Osteoblast (primary cell): ENCODE data around the gene SLC2A13. TPM values are rescaled to one million over a fixed set of nuclear protein-coding genes. Genes with fewer than 3 reads are reported as not detected.
"Not testable (repeated sequence)": the region's sequence is repeated elsewhere in the genome, so short reads cannot be mapped to it uniquely, and the experiment has no call there.

Experiments used
- DNase-seq: peaks from one replicate; pipeline ENCODE4 v3.0.0; 2011; ENCODE audit warnings: low spot score, mixed read lengths; ENCODE audit not compliant: insufficient read length; ENCODE audit errors: missing footprints
- H2AFZ ChIP-seq: 2 replicates; pipeline ENCODE4 v1.6.0; 2011; ENCODE audit warnings: mild to moderate bottlenecking, low read length
- H3K27ac ChIP-seq: 2 replicates; pipeline ENCODE4 v1.5.1; 2011; ENCODE audit warnings: mild to moderate bottlenecking, low read depth, low read length, moderate library complexity
- H3K27me3 ChIP-seq: 2 replicates; pipeline ENCODE4 v1.6.0; 2012; ENCODE audit warnings: mild to moderate bottlenecking, control low read depth, inconsistent platforms, low read length, moderate library complexity; ENCODE audit not compliant: insufficient read depth
- H3K36me3 ChIP-seq: 2 replicates; pipeline ENCODE4 v1.5.1; 2011; ENCODE audit warnings: mild to moderate bottlenecking, low read length, control low read depth, moderate library complexity; ENCODE audit not compliant: insufficient read depth
- H3K4me1 ChIP-seq: 2 replicates; pipeline ENCODE4 v1.5.1; 2011; ENCODE audit warnings: mild to moderate bottlenecking, low read length, control low read depth, moderate library complexity; ENCODE audit not compliant: insufficient read depth
- H3K4me2 ChIP-seq: 2 replicates; pipeline ENCODE4 v1.6.0; 2011; ENCODE audit warnings: mild to moderate bottlenecking, low read length; ENCODE audit not compliant: insufficient read depth
- H3K4me3 ChIP-seq: fragments of 200-600 bp; sonication (generic); 3 replicates; pipeline ENCODE4 v1.5.1; 2012; ENCODE audit warnings: mild to moderate bottlenecking, low read length, inconsistent platforms; ENCODE audit not compliant: insufficient read depth
- H3K79me2 ChIP-seq: 2 replicates; pipeline ENCODE4 v1.6.0; 2012; ENCODE audit warnings: mild to moderate bottlenecking, low read length, control low read depth, inconsistent platforms; ENCODE audit not compliant: insufficient read depth
- H3K9me3 ChIP-seq: 2 replicates; pipeline ENCODE4 v1.5.1; 2011; ENCODE audit warnings: low read depth, low read length, control low read depth
- H4K20me1 ChIP-seq: 2 replicates; pipeline ENCODE4 v1.6.0; 2012; ENCODE audit warnings: mild to moderate bottlenecking, low read length, control low read depth; ENCODE audit not compliant: insufficient read depth
- CTCF ChIP-seq: IDR thresholded peaks from 2 replicates; pipeline ENCODE4 v1.5.1; 2011; ENCODE audit warnings: mild to moderate bottlenecking, low read depth, low read length, moderate library complexity; ENCODE audit errors: extremely low read depth
- total RNA-seq: library from RNA; depleted of rRNA; stranded (reverse); fragments of >200 nt; gene quantifications from 2 replicates; pipeline ENCODE4 v1.2.3, GENCODE V29; 2012

The SLC2A13 gene
- total RNA-seq, 1 donor, result 12.3 TPM

GRCh38 chr12:39905152-39905551 lies 200.7 kb downstream of the SLC2A13 start:
- H4K20me1 ChIP-seq, result no peaks in the 10 kb centered on the region
- no peaks in the 10 kb centered on the region for H3K36me3 ChIP-seq
- no peaks in the 10 kb centered on the region for H3K79me2 ChIP-seq
- no peak for TF ChIP-seq CTCF
- H3K4me2 ChIP-seq, result no peak overlapping the region
- H3K4me1 ChIP-seq, result peaks cover 3% of the 10 kb centered on the region
- peak overlapping the region; percentile 49 for H2AFZ ChIP-seq
- H3K27ac ChIP-seq, result no peak overlapping the region
- H3K4me3 ChIP-seq, result no peak overlapping the region
- DNase-seq, result peak; percentile 65
- H3K9me3 ChIP-seq, result no peaks in the 10 kb centered on the region
- H3K27me3 ChIP-seq, result no peaks in the 10 kb centered on the region

GRCh38 chr12:39902821-39903220 lies 203.1 kb downstream of the SLC2A13 start:
- Histone ChIP-seq H2AFZ (no peak overlapping the region), H4K20me1 (no peaks in the 10 kb centered on the region), H3K36me3 (no peaks in the 10 kb centered on the region), H3K79me2 (no peaks in the 10 kb centered on the region), H3K4me1 (peaks cover 3% of the 10 kb centered on the region), H3K4me3 (no peak overlapping the region), H3K27ac (no peak overlapping the region), H3K4me2 (no peak overlapping the region), H3K9me3 (no peaks in the 10 kb centered on the region), H3K27me3 (no peaks in the 10 kb centered on the region)
- no peak for TF ChIP-seq CTCF
- DNase-seq, result no peak

GRCh38 chr12:39897315-39897714 lies 208.6 kb downstream of the SLC2A13 start:
- DNase-seq, result no peak
- Histone ChIP-seq H3K9me3 (no peaks in the 10 kb centered on the region), H3K79me2 (no peaks in the 10 kb centered on the region), H3K4me1 (no peaks in the 10 kb centered on the region), H3K27me3 (no peaks in the 10 kb centered on the region), H3K36me3 (no peaks in the 10 kb centered on the region), H3K27ac (no peak overlapping the region), H2AFZ (no peak overlapping the region), H4K20me1 (no peaks in the 10 kb centered on the region), H3K4me3 (no peak overlapping the region), H3K4me2 (no peak overlapping the region)
- TF ChIP-seq CTCF, result no peak

GRCh38 chr12:39893388-39893787 lies 212.5 kb downstream of the SLC2A13 start:
- not testable (repeated sequence) for H3K36me3 ChIP-seq, H3K4me2 ChIP-seq, H3K27ac ChIP-seq, H3K9me3 ChIP-seq, H4K20me1 ChIP-seq, H3K4me3 ChIP-seq, H3K79me2 ChIP-seq, DNase-seq, H3K4me1 ChIP-seq, H3K27me3 ChIP-seq, H2AFZ ChIP-seq
